ENCODE data around the gene XBP1. TPM values are rescaled to one million over a fixed set of nuclear protein-coding genes. Genes with fewer than 3 reads are reported as not detected.

Gene XBP1
- total and polyA plus RNA-seq, 2 of the 13 experiments (the other 11 are each of a cell fraction or from before 2014, with no cell fraction given) = 416 to 427 TPM

DNA sequence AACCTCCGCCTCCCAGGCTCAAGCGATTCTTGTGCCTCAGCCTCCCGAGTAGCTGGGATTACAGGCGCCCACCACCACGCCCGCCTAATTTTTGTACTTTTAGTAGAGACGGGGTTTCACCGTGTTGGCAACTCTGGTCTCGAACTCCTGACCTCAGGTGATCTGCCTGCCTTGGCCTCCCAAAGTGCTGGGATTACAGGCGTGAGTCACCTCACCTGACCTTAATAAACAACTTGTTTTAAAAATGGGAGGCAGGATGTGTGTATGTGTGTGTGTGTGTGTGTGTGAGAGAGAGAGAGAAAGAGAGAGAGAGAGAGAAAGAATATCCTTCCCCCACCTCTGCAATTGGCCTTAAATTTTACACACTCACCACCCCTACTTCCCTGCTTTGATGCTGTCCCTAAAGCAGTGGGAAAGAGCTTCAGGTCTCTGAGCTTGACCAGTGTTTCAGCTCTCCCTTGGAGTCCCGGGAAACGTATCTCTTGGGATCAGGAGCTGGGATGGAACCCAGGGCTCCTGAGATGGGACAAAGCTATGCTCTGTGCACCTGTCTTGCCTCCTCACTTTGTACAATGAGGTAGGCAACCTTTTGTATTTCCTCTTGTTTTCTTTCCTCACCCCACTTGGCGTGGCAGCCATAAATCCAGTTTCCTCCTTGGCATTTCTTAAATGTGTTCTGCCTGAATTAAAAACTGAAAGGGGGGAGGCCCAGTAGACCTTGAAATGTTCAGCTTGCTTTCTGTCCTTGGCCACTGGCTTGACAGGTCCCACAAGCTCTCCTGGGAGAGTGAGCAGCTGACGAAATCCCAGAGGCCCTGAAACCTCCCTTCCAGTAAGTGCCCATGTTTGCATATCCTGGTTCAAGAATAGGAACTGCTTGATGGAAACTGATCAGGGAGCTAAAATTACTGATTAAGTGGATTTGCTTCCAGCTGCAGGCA lies 17.8 kb upstream of the XBP1 start (continued):
- TF ChIP-seq PITX1 (CRISPR knock-in tag; IDR thresholded peaks at IDR 0.05) = 0 out of 2 replicates have a peak, but pooled peaks have one; percentile 46
- TF ChIP-seq PHF5A (CRISPR knock-in tag; IDR thresholded peaks at IDR 0.05; ENCODE audit: low read depth, unreplicated experiment) = no peak
- TF ChIP-seq, protein P1, sequence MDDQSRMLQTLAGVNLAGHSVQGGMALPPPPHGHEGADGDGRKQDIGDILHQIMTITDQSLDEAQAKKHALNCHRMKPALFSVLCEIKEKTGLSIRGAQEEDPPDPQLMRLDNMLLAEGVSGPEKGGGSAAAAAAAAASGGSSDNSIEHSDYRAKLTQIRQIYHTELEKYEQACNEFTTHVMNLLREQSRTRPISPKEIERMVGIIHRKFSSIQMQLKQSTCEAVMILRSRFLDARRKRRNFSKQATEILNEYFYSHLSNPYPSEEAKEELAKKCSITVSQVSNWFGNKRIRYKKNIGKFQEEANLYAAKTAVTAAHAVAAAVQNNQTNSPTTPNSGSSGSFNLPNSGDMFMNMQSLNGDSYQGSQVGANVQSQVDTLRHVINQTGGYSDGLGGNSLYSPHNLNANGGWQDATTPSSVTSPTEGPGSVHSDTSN (CRISPR knock-in tag; IDR thresholded peaks at IDR 0.05; ENCODE audit: borderline replicate concordance) = no peak
- no peak; the same call in 1 of the 2 replicates for TF ChIP-seq ZMYM4 (CRISPR knock-in tag; IDR thresholded peaks at IDR 0.05)
- TF ChIP-seq ZNF570 (CRISPR knock-in tag; IDR thresholded peaks at IDR 0.05; ENCODE audit: borderline replicate concordance) = no peak
- TF ChIP-seq CCDC6 (CRISPR knock-in tag; IDR thresholded peaks at IDR 0.05) = no peak
- no peak for TF ChIP-seq ZNF205 (CRISPR knock-in tag; IDR thresholded peaks at IDR 0.05)
- no peak for TF ChIP-seq MEF2D (CRISPR knock-in tag; IDR thresholded peaks at IDR 0.05)
- TF ChIP-seq, protein P2, sequence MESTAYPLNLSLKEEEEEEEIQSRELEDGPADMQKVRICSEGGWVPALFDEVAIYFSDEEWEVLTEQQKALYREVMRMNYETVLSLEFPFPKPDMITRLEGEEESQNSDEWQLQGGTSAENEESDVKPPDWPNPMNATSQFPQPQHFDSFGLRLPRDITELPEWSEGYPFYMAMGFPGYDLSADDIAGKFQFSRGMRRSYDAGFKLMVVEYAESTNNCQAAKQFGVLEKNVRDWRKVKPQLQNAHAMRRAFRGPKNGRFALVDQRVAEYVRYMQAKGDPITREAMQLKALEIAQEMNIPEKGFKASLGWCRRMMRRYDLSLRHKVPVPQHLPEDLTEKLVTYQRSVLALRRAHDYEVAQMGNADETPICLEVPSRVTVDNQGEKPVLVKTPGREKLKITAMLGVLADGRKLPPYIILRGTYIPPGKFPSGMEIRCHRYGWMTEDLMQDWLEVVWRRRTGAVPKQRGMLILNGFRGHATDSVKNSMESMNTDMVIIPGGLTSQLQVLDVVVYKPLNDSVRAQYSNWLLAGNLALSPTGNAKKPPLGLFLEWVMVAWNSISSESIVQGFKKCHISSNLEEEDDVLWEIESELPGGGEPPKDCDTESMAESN (CRISPR knock-in tag; conservative IDR thresholded peaks at IDR 0.05) = no peak
- TF ChIP-seq RFX3 (CRISPR knock-in tag; IDR thresholded peaks at IDR 0.05) = 0 out of 2 replicates have a peak, but pooled peaks have one; percentile 16
- TF ChIP-seq BORCS8-MEF2B (CRISPR knock-in tag; IDR thresholded peaks at IDR 0.05) = 0 out of 2 replicates have a peak, but pooled peaks have one; percentile 27
- TF ChIP-seq NR2F2 (IDR thresholded peaks at IDR 0.05; ENCODE audit: borderline replicate concordance, low read depth) = 0 out of 2 replicates have a peak, but pooled peaks have one; percentile 27
- TF ChIP-seq BRD4 (CRISPR knock-in tag; IDR thresholded peaks at IDR 0.05) = peak; percentile 49; the same call in 1 of the 2 replicates
- TF ChIP-seq SRY (CRISPR knock-in tag; IDR thresholded peaks at IDR 0.05) = no peak
- no peak for TF ChIP-seq TSC22D2 (CRISPR knock-in tag; IDR thresholded peaks at IDR 0.05; ENCODE audit: borderline replicate concordance)
- no peak for TF ChIP-seq PCBP1 (IDR thresholded peaks at IDR 0.05; ENCODE audit: borderline replicate concordance, low read depth, low read length)
- no peak; the same call in 1 of the 2 replicates for TF ChIP-seq MIER3 (CRISPR knock-in tag; IDR thresholded peaks at IDR 0.05; ENCODE audit: borderline replicate concordance)
- TF ChIP-seq, protein P3, sequence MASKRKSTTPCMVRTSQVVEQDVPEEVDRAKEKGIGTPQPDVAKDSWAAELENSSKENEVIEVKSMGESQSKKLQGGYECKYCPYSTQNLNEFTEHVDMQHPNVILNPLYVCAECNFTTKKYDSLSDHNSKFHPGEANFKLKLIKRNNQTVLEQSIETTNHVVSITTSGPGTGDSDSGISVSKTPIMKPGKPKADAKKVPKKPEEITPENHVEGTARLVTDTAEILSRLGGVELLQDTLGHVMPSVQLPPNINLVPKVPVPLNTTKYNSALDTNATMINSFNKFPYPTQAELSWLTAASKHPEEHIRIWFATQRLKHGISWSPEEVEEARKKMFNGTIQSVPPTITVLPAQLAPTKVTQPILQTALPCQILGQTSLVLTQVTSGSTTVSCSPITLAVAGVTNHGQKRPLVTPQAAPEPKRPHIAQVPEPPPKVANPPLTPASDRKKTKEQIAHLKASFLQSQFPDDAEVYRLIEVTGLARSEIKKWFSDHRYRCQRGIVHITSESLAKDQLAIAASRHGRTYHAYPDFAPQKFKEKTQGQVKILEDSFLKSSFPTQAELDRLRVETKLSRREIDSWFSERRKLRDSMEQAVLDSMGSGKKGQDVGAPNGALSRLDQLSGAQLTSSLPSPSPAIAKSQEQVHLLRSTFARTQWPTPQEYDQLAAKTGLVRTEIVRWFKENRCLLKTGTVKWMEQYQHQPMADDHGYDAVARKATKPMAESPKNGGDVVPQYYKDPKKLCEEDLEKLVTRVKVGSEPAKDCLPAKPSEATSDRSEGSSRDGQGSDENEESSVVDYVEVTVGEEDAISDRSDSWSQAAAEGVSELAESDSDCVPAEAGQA (IDR thresholded peaks at IDR 0.05; ENCODE audit: low read depth) = no peak
- TF ChIP-seq, protein P3 (CRISPR knock-in tag; IDR thresholded peaks at IDR 0.05; ENCODE audit: borderline replicate concordance) = no peak

All from HepG2 (cell line).